ENCODE measurements around the gene AEN. TPM values are rescaled to one million over a fixed set of nuclear protein-coding genes. Genes with fewer than 3 reads are reported as not detected.
A peak's percentile ranks its signal among the peaks of the same experiment; 100 is the strongest.
"Not testable (repeated sequence)": the region's sequence is repeated elsewhere in the genome, so short reads cannot be mapped to it uniquely, and the experiment has no call there.

Gene AEN
- total RNA-seq, 1 experiment from 2014 or later, result 23.9 TPM

GRCh38 chr15:88630798-88631463 is 9.8 kb downstream of the AEN start:
- no peak for DNase-seq (ENCODE audit: low spot score)

DNA sequence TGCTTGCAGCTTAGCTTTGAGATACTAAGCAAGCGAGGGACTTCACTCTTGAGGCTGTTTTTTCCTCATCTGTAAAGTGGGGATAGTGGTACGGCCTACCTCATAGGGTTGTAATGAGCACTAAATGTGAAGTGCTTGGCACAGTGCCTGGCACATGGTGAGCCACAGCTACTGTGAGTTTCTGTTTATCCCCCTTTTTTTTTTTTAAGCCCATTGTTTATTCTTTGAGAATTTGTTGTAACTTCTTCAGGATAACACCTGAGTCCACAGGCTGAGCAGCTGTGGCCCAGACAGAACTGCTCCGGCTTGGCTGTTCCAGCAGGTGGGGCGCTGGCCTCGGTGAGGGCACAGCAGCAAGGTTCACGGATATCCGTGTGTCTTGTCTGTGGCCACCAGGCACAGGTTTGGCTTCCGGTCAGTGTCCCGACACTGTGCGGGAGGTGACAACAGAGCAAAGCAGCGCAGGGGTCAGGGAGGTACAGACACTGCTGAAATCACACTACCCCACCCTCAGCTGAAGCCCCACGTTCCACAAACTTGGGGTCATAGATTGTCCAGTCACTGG is 10.4 kb downstream of the AEN start:
- no peak for DNase-seq (ENCODE audit: low spot score)

- not testable (repeated sequence) for DNase-seq (ENCODE audit: low spot score)
Measured at GRCh38 chr15:88632797-88633196, 11.7 kb downstream of the AEN start.

GRCh38 chr15:88634449-88634848 is 13.3 kb downstream of the AEN start:
- no peak for DNase-seq (ENCODE audit: low spot score)

DNA sequence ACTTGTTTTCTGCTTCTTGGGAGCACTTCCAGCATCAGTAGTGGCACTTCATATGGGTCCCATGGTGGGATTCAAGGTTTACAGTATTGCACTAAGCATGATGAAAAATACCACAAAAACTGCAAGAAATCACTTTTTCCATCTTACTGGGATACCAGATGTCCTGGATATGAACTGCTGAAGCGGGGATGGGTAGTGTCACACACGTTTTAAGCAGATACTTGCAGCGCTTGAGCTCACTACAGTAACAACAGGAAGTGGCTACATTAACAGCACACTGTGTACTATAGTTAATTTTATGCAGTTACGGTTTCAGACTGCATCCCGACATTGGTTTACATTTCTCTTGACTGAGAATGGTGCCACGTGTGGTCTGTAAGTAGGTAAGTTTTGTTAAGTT is 14.2 kb downstream of the AEN start:
- DNase-seq (ENCODE audit: low spot score), result no peak

- DNase-seq (ENCODE audit: low spot score), result no peak
Measured at GRCh38 chr15:88636050-88636449, 14.9 kb downstream of the AEN start.

DNA sequence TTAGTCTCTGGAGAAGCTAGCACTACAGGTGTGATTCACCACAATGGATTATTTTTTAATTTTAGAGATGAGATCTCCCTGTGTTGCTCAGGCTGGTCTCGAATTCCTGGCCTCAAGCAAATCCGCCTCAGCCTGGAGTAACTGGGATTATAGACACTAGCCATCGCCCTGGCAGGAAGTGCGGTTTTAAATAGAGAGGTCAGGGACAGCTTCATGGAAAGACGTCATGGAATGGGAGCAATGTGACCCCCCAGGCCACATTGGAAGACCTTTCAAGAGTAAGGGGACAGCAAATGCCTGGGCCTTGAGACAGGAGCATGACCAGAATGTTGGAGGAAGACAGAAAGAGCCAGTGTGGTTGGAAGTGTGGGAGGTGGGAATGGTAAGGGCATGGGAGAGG is 15.5 kb downstream of the AEN start:
- DNase-seq (ENCODE audit: low spot score), result no peak

DNA sequence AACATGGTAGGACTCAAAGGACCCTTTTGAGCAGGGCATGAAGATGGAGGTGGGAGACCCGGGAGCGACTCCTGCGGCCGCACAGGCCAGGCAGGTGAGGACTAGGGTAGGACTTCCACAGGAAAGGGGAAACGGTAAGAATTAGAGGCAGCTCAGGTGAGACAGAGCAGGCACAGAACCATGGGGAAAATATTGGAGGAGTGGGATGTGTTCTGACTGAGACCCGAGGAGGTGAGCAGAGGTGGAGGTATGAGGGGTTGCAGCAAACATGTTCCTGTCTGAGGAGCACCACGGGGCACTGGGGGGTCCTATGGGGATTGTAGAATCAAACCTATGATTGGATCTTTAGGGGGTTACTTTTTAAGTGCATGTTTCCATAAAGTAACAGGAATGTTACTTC is 16.3 kb downstream of the AEN start:
- no peak for DNase-seq (ENCODE audit: low spot score)

GRCh38 chr15:88637841-88638625 is 16.9 kb downstream of the AEN start:
- no peak for DNase-seq (ENCODE audit: low spot score)

DNA sequence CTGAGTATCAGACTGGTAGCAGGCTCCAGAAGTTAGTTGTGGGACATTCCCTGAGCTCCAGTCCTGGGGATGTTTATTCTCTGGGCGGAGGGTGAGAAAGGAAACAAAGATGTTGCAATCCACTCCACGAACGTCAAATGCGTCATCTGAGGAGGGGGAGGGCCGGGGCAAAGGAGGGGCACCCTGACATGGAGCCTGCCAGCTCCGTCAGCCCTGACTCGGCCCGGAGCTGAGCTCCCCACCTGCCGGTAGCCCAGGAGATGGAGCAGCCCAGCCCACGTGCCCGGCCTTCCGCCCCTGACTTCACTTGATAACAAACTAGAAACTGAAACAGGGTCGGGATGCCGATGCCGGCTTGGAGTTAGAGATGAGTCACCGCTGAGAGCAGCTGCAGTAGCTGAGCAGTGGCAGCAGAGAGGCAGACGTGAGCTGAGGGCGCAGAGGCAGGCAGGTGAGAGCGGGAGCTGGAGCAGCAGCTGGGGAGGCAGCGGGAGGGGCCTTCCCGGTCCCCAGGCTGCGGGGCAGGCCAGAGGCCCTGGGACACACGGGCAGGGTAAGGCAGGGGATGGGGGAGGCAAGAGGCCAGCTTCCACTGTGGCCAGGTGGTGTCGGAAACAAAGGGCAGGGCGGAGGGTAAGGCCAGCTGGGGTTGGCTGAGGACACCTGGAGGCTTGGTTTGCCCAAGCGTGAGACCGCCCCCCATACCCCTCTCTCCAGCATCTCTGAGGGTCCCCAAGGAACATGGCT is 17.7 kb downstream of the AEN start, which contains the start of gene ISG20:
TSS of gene ISG20 (plus strand) at position 391 of the 747 bp plus-strand sequence. CDS start at position 742, 351 bp downstream.
- DNase-seq (ENCODE audit: low spot score), result peak; percentile 98

- DNase-seq (ENCODE audit: low spot score), result no peak
Measured at GRCh38 chr15:88641959-88642452, 20.9 kb downstream of the AEN start.

- DNase-seq (ENCODE audit: low spot score), result not testable (repeated sequence)
Measured at GRCh38 chr15:88642514-88642913, 21.4 kb downstream of the AEN start.

- no peak for DNase-seq (ENCODE audit: low spot score)
Measured at GRCh38 chr15:88644741-88645140, 23.6 kb downstream of the AEN start.

- no peak for DNase-seq (ENCODE audit: low spot score)
Measured at GRCh38 chr15:88645171-88646087, 24.3 kb downstream of the AEN start.

DNA sequence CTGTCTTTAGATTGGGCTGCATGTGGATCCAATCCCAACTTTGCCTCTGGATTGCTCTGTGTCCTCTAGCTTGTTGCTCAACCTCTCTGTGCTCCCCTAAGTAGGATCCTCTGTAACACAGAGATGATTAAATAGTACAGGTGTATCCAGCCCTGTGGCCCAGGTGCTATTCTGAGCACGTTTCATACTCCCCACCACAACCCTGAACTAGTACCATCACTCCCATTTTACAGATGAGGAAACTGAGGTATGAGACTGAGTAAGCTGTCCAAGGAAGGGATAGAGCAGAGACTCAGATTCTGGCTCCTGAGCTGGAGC is 24.9 kb downstream of the AEN start:
- DNase-seq (ENCODE audit: low spot score), result no peak

DNA sequence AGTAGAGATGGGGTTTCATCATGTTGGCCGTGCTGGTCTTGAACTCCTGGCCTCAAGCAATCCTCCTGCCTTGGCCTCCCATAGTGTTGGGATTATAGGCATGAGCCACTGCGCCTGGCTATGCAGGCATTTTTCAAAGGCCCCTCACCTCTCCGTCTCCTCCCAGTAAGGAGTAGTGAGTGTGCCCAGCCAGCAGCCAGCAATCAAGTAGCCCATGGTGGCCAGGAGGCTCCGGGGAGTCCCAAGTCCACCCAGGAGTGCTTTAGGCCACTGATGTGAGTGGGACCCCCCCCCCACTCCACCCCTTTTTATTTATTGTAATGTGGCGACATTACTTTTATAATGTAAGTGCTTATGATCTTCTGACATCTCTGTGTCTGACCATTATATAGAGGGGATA is 25.8 kb downstream of the AEN start:
- DNase-seq (ENCODE audit: low spot score), result no peak

DNA sequence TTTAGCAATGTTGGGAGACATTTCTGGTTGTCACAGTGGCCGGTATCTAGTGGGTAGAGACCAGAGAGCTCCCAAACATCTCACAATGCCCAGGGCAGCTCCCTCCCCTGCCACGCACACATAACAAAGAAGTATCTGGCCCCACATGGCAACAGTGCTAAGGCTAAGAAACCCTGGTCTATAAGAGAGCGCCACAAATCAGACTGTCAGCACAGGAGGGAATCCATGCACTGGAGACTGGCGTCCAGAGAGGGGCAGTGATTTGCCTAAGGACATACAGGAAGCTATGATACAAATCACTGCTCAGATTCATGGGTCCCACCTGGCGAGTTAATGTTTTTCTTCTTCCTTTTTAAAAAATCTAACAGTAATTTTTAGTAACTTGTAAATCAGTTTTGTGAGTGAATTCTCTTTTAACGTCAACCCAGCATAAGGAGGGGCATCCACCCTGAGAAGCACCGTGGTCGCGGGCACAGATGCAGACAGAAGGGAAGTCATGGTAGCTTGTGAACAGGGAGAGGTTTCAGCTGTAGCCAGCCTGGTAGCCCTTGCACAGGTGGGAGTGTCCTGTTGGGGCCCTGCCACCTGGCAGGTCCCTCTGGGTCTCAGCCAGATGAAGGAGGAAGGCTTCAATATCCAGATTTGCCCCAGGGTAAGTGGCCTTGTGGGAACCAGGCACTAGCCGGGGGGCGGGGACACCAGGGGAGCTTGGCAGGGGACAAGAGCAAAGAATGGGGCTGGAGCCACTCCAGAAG is 26.4 kb downstream of the AEN start:
- no peak for DNase-seq (ENCODE audit: low spot score)

DNA sequence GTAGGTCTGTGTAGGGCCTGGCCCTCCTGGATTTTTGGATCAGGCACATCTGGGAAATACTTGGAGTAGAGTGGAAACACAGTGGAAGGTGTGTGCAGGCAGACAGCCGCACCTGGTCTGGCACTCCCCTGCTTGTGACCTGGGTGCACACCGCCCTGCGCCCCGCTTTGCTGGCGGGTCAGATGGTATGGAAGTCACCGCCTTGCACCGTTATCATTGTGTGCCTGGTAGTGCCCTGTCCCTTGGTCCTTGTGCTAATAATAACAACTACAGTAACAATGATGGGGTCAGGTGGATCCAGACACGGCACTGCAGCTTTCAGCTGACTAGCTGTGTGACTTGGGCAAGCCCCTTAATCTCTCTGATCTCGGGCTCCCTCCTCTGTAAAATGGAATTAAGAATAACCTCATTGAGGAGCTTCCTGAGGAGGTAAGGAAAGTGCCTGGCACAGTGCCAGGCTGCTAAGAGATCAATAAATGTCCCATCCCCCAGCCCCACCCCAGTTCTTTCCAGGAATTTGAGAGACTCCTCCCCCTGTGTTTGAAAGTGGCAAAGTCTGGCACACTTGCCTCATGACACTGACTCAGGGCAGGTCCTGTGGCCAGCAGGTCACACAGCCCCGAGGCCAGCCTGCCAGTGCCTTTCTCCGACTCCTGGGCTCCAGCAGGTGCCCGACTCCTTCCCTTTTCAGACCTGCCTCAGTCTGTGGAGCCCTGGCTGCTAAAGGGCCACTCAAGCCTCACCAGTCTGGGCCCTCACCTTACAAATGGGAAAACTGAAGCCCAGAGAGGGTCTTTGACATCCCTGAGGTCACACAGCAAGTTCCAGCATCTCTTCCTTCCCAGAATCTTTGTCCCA is 27.4 kb downstream of the AEN start:
- DNase-seq (ENCODE audit: low spot score), result no peak

- peak; percentile 76 for DNase-seq (ENCODE audit: low spot score)
Measured at GRCh38 chr15:88649286-88649733, 28.2 kb downstream of the AEN start.

All from H4 (cell line).